Measurements from ENCODE around the gene LCN9. TPM values are rescaled to one million over a fixed set of nuclear protein-coding genes. Genes with fewer than 3 reads are reported as not detected.

LCN9 gene
- total and polyA plus RNA-seq, 8 donors, result not detected

DNA sequence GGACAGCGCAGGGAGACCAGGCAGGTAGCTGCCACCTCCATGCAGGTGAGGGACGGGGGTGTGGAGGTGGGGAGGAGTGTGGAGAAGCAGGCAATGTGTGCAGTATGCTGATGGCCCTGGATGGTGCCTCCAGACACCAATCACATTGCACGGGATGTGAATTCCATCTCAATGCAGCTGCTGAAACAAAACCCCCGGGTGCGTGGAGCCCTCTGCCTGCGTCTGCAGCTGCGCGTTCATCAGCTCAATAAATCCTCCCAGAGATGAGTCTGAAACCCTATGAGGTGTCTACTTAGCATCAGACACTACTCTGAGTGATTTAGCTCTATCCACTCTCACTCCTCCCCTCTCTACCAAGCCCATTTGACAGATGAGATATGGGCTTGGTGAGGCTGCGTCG, 25.9 kb downstream of the LCN9 start:
- Histone ChIP-seq H3K36me3 (no peaks in the 10 kb centered on the region), H3K4me3 (no peak overlapping the region), H3K9me3 (no peaks in the 10 kb centered on the region), H3K27ac (no peak overlapping the region), H3K4me1 (no peaks in the 10 kb centered on the region), H3K27me3 (peaks cover 0 to 91% (median 9%) of the 10 kb centered on the region in 3 donors)
- intact Hi-C loops (cut with DNase I; ENCODE audit: low total_unique reads), result no loop called here
- TF ChIP-seq, protein P1, sequence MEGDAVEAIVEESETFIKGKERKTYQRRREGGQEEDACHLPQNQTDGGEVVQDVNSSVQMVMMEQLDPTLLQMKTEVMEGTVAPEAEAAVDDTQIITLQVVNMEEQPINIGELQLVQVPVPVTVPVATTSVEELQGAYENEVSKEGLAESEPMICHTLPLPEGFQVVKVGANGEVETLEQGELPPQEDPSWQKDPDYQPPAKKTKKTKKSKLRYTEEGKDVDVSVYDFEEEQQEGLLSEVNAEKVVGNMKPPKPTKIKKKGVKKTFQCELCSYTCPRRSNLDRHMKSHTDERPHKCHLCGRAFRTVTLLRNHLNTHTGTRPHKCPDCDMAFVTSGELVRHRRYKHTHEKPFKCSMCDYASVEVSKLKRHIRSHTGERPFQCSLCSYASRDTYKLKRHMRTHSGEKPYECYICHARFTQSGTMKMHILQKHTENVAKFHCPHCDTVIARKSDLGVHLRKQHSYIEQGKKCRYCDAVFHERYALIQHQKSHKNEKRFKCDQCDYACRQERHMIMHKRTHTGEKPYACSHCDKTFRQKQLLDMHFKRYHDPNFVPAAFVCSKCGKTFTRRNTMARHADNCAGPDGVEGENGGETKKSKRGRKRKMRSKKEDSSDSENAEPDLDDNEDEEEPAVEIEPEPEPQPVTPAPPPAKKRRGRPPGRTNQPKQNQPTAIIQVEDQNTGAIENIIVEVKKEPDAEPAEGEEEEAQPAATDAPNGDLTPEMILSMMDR (IDR thresholded peaks at IDR 0.05), result no peak
- no peak for TF ChIP-seq POLR2AphosphoS5 (IDR thresholded peaks at IDR 0.05)
- no peak for TF ChIP-seq EP300 (IDR thresholded peaks at IDR 0.05)
- no peak for TF ChIP-seq POLR2A (IDR thresholded peaks at IDR 0.05)
- WGBS, 5 donors, result 76 to 87% (median 82%) methylated on average over 10 of the region's 10 CpGs
- DNase-seq, result no peak

DNA sequence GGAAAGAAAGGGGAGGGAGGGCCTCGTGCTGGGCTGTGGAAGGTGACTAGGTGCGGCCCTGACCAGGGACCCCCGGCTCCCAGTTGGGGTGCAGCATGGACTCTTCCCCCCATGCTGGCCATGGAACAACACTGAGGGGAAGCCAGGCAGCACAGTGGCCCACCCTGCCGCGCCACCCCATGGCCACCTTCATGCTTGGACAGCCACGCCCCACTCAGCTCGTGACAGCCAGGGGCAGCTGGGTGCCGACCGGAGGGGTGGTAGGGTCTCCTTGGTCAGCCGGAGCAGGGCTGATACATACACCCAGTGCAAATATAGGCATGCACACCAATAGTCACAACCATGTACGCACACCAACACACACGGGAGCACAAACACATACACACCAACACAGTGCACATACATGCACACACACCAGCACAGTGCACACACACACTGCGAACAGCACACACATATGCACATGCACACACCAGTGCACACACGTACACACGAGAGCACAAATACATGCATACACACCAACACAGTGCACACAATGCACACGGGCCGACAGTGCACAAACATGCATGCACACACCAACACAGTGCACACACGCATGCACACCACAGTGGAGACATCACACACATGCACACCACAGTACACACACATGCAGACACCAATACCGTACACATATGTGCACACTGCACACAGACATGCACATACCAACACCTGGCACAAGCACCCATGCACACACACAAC, 27.9 kb downstream of the LCN9 start:
- 75 to 92% (median 85%) methylated on average over 13 to 19 of the region's 19 CpGs for WGBS, 5 donors
- H3K9me3 ChIP-seq, result no peaks in the 10 kb centered on the region

DNA sequence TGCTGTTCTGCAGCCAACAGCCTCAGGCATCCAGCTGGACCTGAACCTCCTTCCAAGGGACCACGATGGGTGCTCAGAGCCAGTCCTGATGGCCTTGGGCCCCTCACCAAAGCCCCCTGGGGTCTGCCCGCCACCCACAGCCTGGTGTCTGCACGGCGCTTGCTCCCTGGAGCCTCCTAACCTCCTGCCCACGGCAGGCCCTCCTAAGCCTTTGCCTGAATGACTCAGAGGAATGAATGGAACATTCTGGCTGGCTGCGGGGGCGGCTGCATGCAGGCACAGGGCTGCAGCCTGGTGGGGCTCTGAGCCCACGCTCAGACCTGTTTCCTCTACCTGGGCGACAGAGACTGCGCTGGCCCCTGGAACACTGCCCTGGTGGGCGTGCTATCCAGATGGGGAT, 29.3 kb downstream of the LCN9 start:
- WGBS, 5 donors, result 56 to 90% (median 77%) methylated on average over 4 to 11 of the region's 11 CpGs
- H3K9me3 ChIP-seq, result no peaks in the 10 kb centered on the region
- no peak overlapping the region for H3K4me3 ChIP-seq
- H3K27me3 ChIP-seq, result peaks cover 0 to 90% (median 3%) of the 10 kb centered on the region in 3 donors
- intact Hi-C loops (cut with DNase I; ENCODE audit: low total_unique reads), result no loop called here
- TF ChIP-seq, protein P1 (IDR thresholded peaks at IDR 0.05), result no peak
- TF ChIP-seq EP300 (IDR thresholded peaks at IDR 0.05) (no peak), POLR2A (IDR thresholded peaks at IDR 0.05) (no peak), POLR2AphosphoS5 (IDR thresholded peaks at IDR 0.05) (no peak)
- no peaks in the 10 kb centered on the region for H3K4me1 ChIP-seq
- H3K36me3 ChIP-seq, result no peaks in the 10 kb centered on the region
- DNase-seq, result no peak
- H3K27ac ChIP-seq, result no peak overlapping the region

More for the DNA sequence above, 27.9 kb downstream of the LCN9 start:
- Histone ChIP-seq H3K4me1 (no peaks in the 10 kb centered on the region), H3K27me3 (peaks cover 0 to 91% (median 3%) of the 10 kb centered on the region in 3 donors), H3K4me3 (no peak overlapping the region), H3K36me3 (no peaks in the 10 kb centered on the region), H3K27ac (no peak overlapping the region)
- TF ChIP-seq, protein P1 (IDR thresholded peaks at IDR 0.05), result no peak
- TF ChIP-seq EP300 (IDR thresholded peaks at IDR 0.05) (no peak), POLR2AphosphoS5 (IDR thresholded peaks at IDR 0.05) (no peak), POLR2A (IDR thresholded peaks at IDR 0.05) (no peak)
- intact Hi-C loops (cut with DNase I; ENCODE audit: low total_unique reads), result no loop called here
- no peak for DNase-seq

DNA sequence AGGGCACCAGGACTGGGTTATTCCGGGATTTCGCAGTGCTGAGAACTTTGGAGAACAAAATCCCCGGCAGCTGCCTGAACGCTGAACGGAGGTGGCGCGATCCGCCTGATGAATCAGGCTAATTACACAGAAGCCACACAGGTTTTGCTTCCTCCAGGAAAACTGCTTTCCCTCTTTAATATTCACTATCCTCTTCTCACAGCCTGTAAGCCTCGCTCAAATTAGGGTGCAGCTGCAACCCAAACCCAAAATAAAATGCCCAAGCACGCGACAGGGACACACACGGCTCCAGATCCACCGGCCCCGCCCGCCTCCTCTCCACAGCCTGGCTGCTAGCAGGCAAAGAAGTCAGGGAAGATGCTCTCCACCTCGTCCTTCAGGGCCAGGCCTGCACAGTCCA, 30.2 kb downstream of the LCN9 start:
- 63 to 72% (median 66%) methylated on average over 14 to 16 of the region's 16 CpGs for WGBS, 5 donors
- H3K36me3 ChIP-seq, result no peaks in the 10 kb centered on the region
- H3K27me3 ChIP-seq, result peaks cover 0 to 81% (median 3%) of the 10 kb centered on the region in 3 donors
- no peaks in the 10 kb centered on the region for H3K4me1 ChIP-seq
- H3K27ac ChIP-seq, result no peak overlapping the region
- DNase-seq, result no peak
- H3K4me3 ChIP-seq, result no peak overlapping the region
- intact Hi-C loops (cut with DNase I; ENCODE audit: low total_unique reads), result no loop called here
- no peaks in the 10 kb centered on the region for H3K9me3 ChIP-seq
- TF ChIP-seq EP300 (IDR thresholded peaks at IDR 0.05) (no peak), POLR2A (IDR thresholded peaks at IDR 0.05) (no peak), POLR2AphosphoS5 (IDR thresholded peaks at IDR 0.05) (no peak)
- TF ChIP-seq, protein P1 (IDR thresholded peaks at IDR 0.05), result no peak

Measured in stomach (tissue), 9 donors.